GM12878 (cell line): Measurements from ENCODE around the gene PGRMC2. TPM values are rescaled to one million over a fixed set of nuclear protein-coding genes. Genes with fewer than 3 reads are reported as not detected.

Experiments
- ATAC-seq: fragments of 200-7000 bp; cut with Tn5 transposase; 3 replicates; pipeline ENCODE4 v1.9.1; 2020; ENCODE audit warnings: mild to moderate bottlenecking, moderate library complexity
- BruUV-seq: library from RNA; stranded (reverse); fragments of 400-500 nt; replicated peaks from 2 replicates; lab custom pipeline; 2021; lab: Mats Ljungman, UMichigan
- CTCF ChIA-PET: fragments of 300-600 bp; sonication (Branson Sonifier 250); formaldehyde crosslinking; extraction: SDS; loops from one replicate; lab custom pipeline; 2021; ENCODE audit warnings: inconsistent platforms; lab: Yijun Ruan, JAX
- POLR2A ChIA-PET: fragments of 350-600 bp; formaldehyde crosslinking; extraction: SDS; loops from one replicate; lab custom pipeline; 2021; ENCODE audit warnings: inconsistent platforms; lab: Charles Lee
- RAD21 ChIA-PET: fragments of 300-600 bp; sonication (Branson Sonifier 250); formaldehyde crosslinking; loops from one replicate; lab custom pipeline; 2023; ENCODE audit warnings: antibody characterized with exemption; ENCODE audit not compliant: unreplicated experiment; lab: Charles Lee
- SMC1A ChIA-PET: fragments of 300-600 bp; sonication (Branson Sonifier 250); formaldehyde crosslinking; loops from one replicate; lab custom pipeline; 2023; ENCODE audit not compliant: unreplicated experiment, uncharacterized antibody; lab: Charles Lee
- DNase-seq: peaks from one replicate; pipeline ENCODE4 v3.0.0-alpha.2; 2011; ENCODE audit warnings: low read depth, low spot score
- FAIRE-seq: peaks from 3 replicates; lab custom pipeline; 2011; peaks lifted over from hg19 to GRCh38; lab: Jason Lieb, UNC
- H2AFZ ChIP-seq: 2 replicates; pipeline ENCODE4 v1.6.0; 2011; ENCODE audit warnings: low read depth, low read length, control low read depth; ENCODE audit not compliant: control insufficient read depth
- H3K27ac ChIP-seq: 2 replicates; pipeline ENCODE4 v1.5.1; 2011; ENCODE audit warnings: control low read depth; ENCODE audit not compliant: control insufficient read depth, insufficient read depth
- H3K27me3 ChIP-seq, 2 experiments: replicated peaks in 1 of 2; 2 replicates each; pipeline versions ENCODE4 v1.6.0 to v1.6.1; 2011; ENCODE audit warnings: low read length in 1 of 2; ENCODE audit not compliant: control insufficient read depth in 2 of 2, insufficient read depth in 2 of 2
- H3K36me3 ChIP-seq, 2 experiments: 2 replicates each; pipeline ENCODE4 v1.5.1; 2011; ENCODE audit warnings: low read length in 1 of 2; ENCODE audit not compliant: control insufficient read depth in 2 of 2, insufficient read depth in 2 of 2
- H3K4me1 ChIP-seq: 2 replicates; pipeline ENCODE4 v1.6.1; 2011; ENCODE audit warnings: mild to moderate bottlenecking, low read length, moderate library complexity, mixed read lengths; ENCODE audit not compliant: control insufficient read depth, insufficient read depth
- H3K4me2 ChIP-seq: 2 replicates; pipeline ENCODE4 v1.6.0; 2011; ENCODE audit warnings: control low read depth; ENCODE audit not compliant: control insufficient read depth, insufficient read depth
- H3K4me3 ChIP-seq: fragments of 200-600 bp; sonication (generic); 2 replicates; pipeline ENCODE4 v1.5.1; 2016
- H3K79me2 ChIP-seq: 2 replicates; pipeline ENCODE4 v1.6.0; 2011; ENCODE audit warnings: low read length; ENCODE audit not compliant: control insufficient read depth, insufficient read depth
- H3K9ac ChIP-seq: 2 replicates; pipeline ENCODE4 v1.8.0; 2011; ENCODE audit warnings: low read length, control low read depth, mixed read lengths; ENCODE audit not compliant: control insufficient read depth, insufficient read depth
- H3K9me3 ChIP-seq: replicated peaks from 3 replicates; pipeline ENCODE4 v1.5.1; 2011; ENCODE audit warnings: mild to moderate bottlenecking, low read length; ENCODE audit not compliant: control insufficient read depth, insufficient read depth
- H4K20me1 ChIP-seq: 2 replicates; pipeline ENCODE4 v1.6.0; 2011; ENCODE audit not compliant: control insufficient read depth, insufficient read depth
- ASH2L ChIP-seq: fragments of 300-600, 200-600 bp; sonication (generic); IDR thresholded peaks from 2 replicates; pipeline ENCODE4 v1.6.1; 2017; ENCODE audit warnings: low read depth, mild to moderate bottlenecking, borderline replicate concordance
- FOS ChIP-seq: IDR thresholded peaks from 3 replicates; pipeline ENCODE4 v1.6.1; 2011; ENCODE audit warnings: borderline replicate concordance; ENCODE audit not compliant: insufficient read length; ENCODE audit errors: extremely low read depth
- HDAC6 ChIP-seq: fragments of 200-600 bp; sonication (generic); IDR thresholded peaks from one replicate; pipeline ENCODE4 v1.8.0; 2017; ENCODE audit warnings: antibody characterized with exemption; ENCODE audit not compliant: unreplicated experiment
- KAT2A ChIP-seq: conservative IDR thresholded peaks from 2 replicates; pipeline ENCODE4 v1.6.1; 2011; ENCODE audit warnings: low read depth, low read length; ENCODE audit not compliant: control insufficient read depth
- KLF5 ChIP-seq: fragments of 450-650 bp; IDR thresholded peaks from 2 replicates; pipeline ENCODE4 v1.6.1; 2014; ENCODE audit warnings: mild to moderate bottlenecking; ENCODE audit not compliant: partially characterized antibody
- POLR2AphosphoS5 ChIP-seq: IDR thresholded peaks from 2 replicates; pipeline ENCODE4 v1.6.1; 2011; ENCODE audit warnings: mild to moderate bottlenecking, low read length, inconsistent platforms
- POU2F2 ChIP-seq: IDR thresholded peaks from 3 replicates; pipeline ENCODE4 v1.6.1; 2011; ENCODE audit warnings: low read depth, mild to moderate bottlenecking, low read length, borderline replicate concordance
- RAD51 ChIP-seq: fragments of 450-650 bp; IDR thresholded peaks from 2 replicates; pipeline ENCODE4 v1.6.1; 2016; ENCODE audit warnings: moderate library complexity, mild to moderate bottlenecking, inconsistent platforms
- RB1 ChIP-seq: fragments of 450-650 bp; formaldehyde crosslinking; IDR thresholded peaks from 2 replicates; pipeline ENCODE4 v1.6.1; 2017; ENCODE audit warnings: mild to moderate bottlenecking, borderline replicate concordance
- RUNX3 ChIP-seq: IDR thresholded peaks from 2 replicates; pipeline ENCODE4 v1.6.1; 2012; ENCODE audit warnings: low read length, inconsistent platforms
- SPI1 ChIP-seq: IDR thresholded peaks from 2 replicates; pipeline ENCODE4 v1.6.1; 2011; ENCODE audit warnings: low read depth, mild to moderate bottlenecking, low read length, moderate library complexity, borderline replicate concordance; ENCODE audit not compliant: insufficient read depth
- SRF ChIP-seq, 2 experiments: IDR thresholded peaks; 2 replicates each; pipeline ENCODE4 v1.6.1; 2011; ENCODE audit warnings: low read depth in 2 of 2, low read length in 2 of 2, mild to moderate bottlenecking in 1 of 2, moderate library complexity in 1 of 2
- TCF3 ChIP-seq: IDR thresholded peaks from 2 replicates; pipeline ENCODE4 v1.6.1; 2012; ENCODE audit warnings: low read depth, mild to moderate bottlenecking, low read length, borderline replicate concordance; ENCODE audit not compliant: insufficient read depth
- YBX1 ChIP-seq: fragments of 450-650 bp; IDR thresholded peaks from 2 replicates; pipeline ENCODE4 v1.6.1; 2016; ENCODE audit warnings: antibody characterized with exemption
- YY1 ChIP-seq: IDR thresholded peaks from 2 replicates; pipeline ENCODE4 v1.6.1; 2011; ENCODE audit warnings: low read depth, mild to moderate bottlenecking, low read length
- WGBS: methylation state at CpG from one replicate; pipeline ENCODE4 v1.1.6; 2016; ENCODE audit warnings: low lambda C conversion rate; ENCODE audit not compliant: insufficient replicate concordance, insufficient coverage; ENCODE audit errors: missing lambda C conversion rate; 5-methylcytosine and 5-hydroxymethylcytosine counted together
- in situ Hi-C: fragments of 300-500 bp; cut with MboI; formaldehyde crosslinking; loops from 9 replicates; pipeline ENCODE4 v1.14.3; 2018; ENCODE audit warnings: mixed read lengths
- intact Hi-C: fragments of 100-400 bp; cut with micrococcal nuclease; formaldehyde crosslinking; loops from one replicate; pipeline ENCODE4 v1.14.2; 2022; ENCODE audit not compliant: unreplicated experiment
- polyA plus RNA-seq, 11 experiments: library from polyadenylated mRNA; depleted of rRNA in 4 of 11; unstranded in 6 of 11; stranded (reverse) in 5 of 11; fragments of >200 nt; fragmentation: Nextera tagmentation in 4 of 11; fragmentation: Illumina TruSeq in 1 of 11; extraction: Ambion mirVana in 4 of 11; extraction: Trizol in 1 of 11; gene quantifications; 1 replicate in 1 of 11; 2 replicates in 10 of 11; pipeline versions ENCODE4 v1.2.1 to v1.2.3, GENCODE V29; 2011 to 2016; ENCODE audit warnings: inconsistent platforms in 2 of 11, missing spikeins in 2 of 11, low read depth in 1 of 11
- total RNA-seq, 4 experiments: library from RNA; depleted of rRNA in 3 of 4; stranded (reverse); fragments of >200 nt in 3 of 4; fragmentation: Illumina TruSeq in 1 of 4; extraction: Trizol in 1 of 4; gene quantifications; 2 replicates each; pipeline versions ENCODE4 v1.2.1 to v1.2.3, GENCODE V29; 2013 to 2021
- TF ChIP-seq, protein P1 (sequence below): fragments of 150-350 bp; IDR thresholded peaks from 2 replicates; pipeline ENCODE4 v1.6.1; 2014; ENCODE audit warnings: mild to moderate bottlenecking, low read depth, low read length
- TF ChIP-seq, protein P2 (sequence below): fragments of 450-650 bp; IDR thresholded peaks from 2 replicates; pipeline ENCODE4 v1.6.1; 2014; ENCODE audit warnings: mild to moderate bottlenecking

The PGRMC2 gene
- total and polyA plus RNA-seq, 10 of the 15 experiments (the other 5 are each of a cell fraction or from before 2014, with no cell fraction given), result 6.3 to 38.4 (median 12.0) TPM

DNA sequence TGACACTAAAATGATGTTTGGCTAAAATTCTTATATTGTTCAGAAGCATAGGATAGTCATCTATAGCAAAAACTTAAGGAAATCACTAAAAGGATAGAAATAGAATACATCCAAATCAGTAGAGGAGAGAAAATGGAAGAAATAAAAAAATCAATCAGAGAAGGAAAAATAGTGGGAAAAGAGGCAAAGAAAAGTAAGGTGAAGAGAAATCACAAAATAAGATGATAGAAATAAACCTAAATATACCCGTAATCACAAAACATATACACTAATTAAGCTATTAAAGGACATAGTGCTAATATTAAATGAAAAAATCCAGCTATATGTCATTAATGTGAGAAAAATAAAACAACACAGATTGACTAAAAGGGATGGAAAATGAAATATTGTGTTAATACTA is 6.3 kb downstream of the PGRMC2 start:
- no peaks in the 10 kb centered on the region; the same call in none of the 3 replicates for H3K9me3 ChIP-seq
- no TSS peak for BruUV-seq
- ChIA-PET CTCF (interaction anchor here (1.0 to 2.1 kb wide), 4 partner anchors 11 to 277 kb away, joined by 3 to 7 read pairs (median 4); no protein-coding TSS in a partner anchor), RAD21 (interaction anchor here (1.8 kb wide), 1 partner anchor 90 kb away, joined by 4 read pairs; no protein-coding TSS in a partner anchor), SMC1A (interaction anchor here (1.2 kb wide), 1 partner anchor 8 kb away, joined by 4 read pairs; no protein-coding TSS in a partner anchor), POLR2A (interaction anchor here (0.6 kb wide), 1 partner anchor 30 kb away, joined by 4 read pairs; no protein-coding TSS in a partner anchor)
- H3K36me3 ChIP-seq, result no peaks in the 10 kb centered on the region; a peak in 1 of 4 replicates
- TF ChIP-seq ASH2L, result no peak
- no peak for TF ChIP-seq FOS
- TF ChIP-seq RB1, result no peak
- TF ChIP-seq, protein P1, sequence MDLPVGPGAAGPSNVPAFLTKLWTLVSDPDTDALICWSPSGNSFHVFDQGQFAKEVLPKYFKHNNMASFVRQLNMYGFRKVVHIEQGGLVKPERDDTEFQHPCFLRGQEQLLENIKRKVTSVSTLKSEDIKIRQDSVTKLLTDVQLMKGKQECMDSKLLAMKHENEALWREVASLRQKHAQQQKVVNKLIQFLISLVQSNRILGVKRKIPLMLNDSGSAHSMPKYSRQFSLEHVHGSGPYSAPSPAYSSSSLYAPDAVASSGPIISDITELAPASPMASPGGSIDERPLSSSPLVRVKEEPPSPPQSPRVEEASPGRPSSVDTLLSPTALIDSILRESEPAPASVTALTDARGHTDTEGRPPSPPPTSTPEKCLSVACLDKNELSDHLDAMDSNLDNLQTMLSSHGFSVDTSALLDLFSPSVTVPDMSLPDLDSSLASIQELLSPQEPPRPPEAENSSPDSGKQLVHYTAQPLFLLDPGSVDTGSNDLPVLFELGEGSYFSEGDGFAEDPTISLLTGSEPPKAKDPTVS, result no peak
- TF ChIP-seq HDAC6, result no peak
- no peak for TF ChIP-seq SPI1
- no peak for TF ChIP-seq POLR2AphosphoS5
- no peak for TF ChIP-seq POU2F2
- TF ChIP-seq RUNX3, result no peak
- TF ChIP-seq, protein P2, sequence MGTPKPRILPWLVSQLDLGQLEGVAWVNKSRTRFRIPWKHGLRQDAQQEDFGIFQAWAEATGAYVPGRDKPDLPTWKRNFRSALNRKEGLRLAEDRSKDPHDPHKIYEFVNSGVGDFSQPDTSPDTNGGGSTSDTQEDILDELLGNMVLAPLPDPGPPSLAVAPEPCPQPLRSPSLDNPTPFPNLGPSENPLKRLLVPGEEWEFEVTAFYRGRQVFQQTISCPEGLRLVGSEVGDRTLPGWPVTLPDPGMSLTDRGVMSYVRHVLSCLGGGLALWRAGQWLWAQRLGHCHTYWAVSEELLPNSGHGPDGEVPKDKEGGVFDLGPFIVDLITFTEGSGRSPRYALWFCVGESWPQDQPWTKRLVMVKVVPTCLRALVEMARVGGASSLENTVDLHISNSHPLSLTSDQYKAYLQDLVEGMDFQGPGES, result no peak
- no peak for TF ChIP-seq YBX1
- TF ChIP-seq SRF (IDR thresholded peaks at IDR 0.05; ENCODE audit: low read depth in 2 of 2, low read length in 2 of 2), result no peak
- TF ChIP-seq RAD51, result no peak
- no peak for TF ChIP-seq YY1
- no peak for TF ChIP-seq TCF3
- TF ChIP-seq KAT2A, result no peak
- no peak for TF ChIP-seq KLF5
- no peaks in the 10 kb centered on the region for H3K4me1 ChIP-seq
- FAIRE-seq (no peak), DNase-seq (no peak), ATAC-seq (no peak)
- 100% methylated on average over 1 of the region's 1 CpG for WGBS
- in situ Hi-C loops (loop anchor here (10.0 kb wide), 1 partner anchor 533 kb away; no protein-coding TSS in a partner anchor), intact Hi-C loops (loop anchor here (10.0 kb wide), 1 partner anchor 317 kb away; the partner anchor contains the start of genes ABHD18 and MFSD8)
- no peak overlapping the region for H2AFZ ChIP-seq
- H4K20me1 ChIP-seq, result no peaks in the 10 kb centered on the region
- H3K27ac ChIP-seq, result no peak overlapping the region
- H3K4me2 ChIP-seq, result no peak overlapping the region
- H3K9ac ChIP-seq, result no peak overlapping the region
- H3K4me3 ChIP-seq, result no peak overlapping the region
- peaks cover 70% of the 10 kb centered on the region for H3K79me2 ChIP-seq
- no peaks in the 10 kb centered on the region for H3K27me3 ChIP-seq
